HFFc6 (cell line): Measurements from ENCODE around the gene SH2D7. TPM values are rescaled to one million over a fixed set of nuclear protein-coding genes. Genes with fewer than 3 reads are reported as not detected.

ENCODE experiments used
- DNase-seq: peaks from one replicate; pipeline ENCODE4 v3.0.0-alpha.2; 2018
- H3K27ac Mint-ChIP-seq: 2 replicates; pipeline ENCODE4 v1.8.0; 2020; ENCODE audit warnings: mild to moderate bottlenecking, mixed read lengths
- H3K27me3 Mint-ChIP-seq: 2 replicates; pipeline ENCODE4 v1.8.0; 2021; ENCODE audit warnings: mild to moderate bottlenecking, moderate library complexity, mixed read lengths; ENCODE audit not compliant: insufficient read depth
- H3K36me3 Mint-ChIP-seq: 2 replicates; pipeline ENCODE4 v1.8.0; 2021; ENCODE audit warnings: low read depth, mixed read lengths
- H3K4me1 Mint-ChIP-seq: 2 replicates; pipeline ENCODE4 v1.8.0; 2020; ENCODE audit warnings: low read depth, mixed read lengths
- H3K4me3 Mint-ChIP-seq: 2 replicates; pipeline ENCODE4 v1.8.0; 2020; ENCODE audit warnings: mild to moderate bottlenecking, moderate library complexity, mixed read lengths
- H3K9me3 Mint-ChIP-seq: 2 replicates; pipeline ENCODE4 v1.8.0; 2020; ENCODE audit warnings: mild to moderate bottlenecking, mixed read lengths
- CTCF ChIP-seq: fragments of 200-600 bp; sonication (generic); IDR thresholded peaks from 2 replicates; pipeline ENCODE4 v1.5.0; 2021; ENCODE audit warnings: antibody characterized with exemption, mild to moderate bottlenecking
- total RNA-seq, 6 experiments: library from RNA; stranded (reverse); fragmentation: NEBNext Ultra II Directional; extraction: Animal tissue kit (Norgen Biotek cat#: 25700); gene quantifications; 2 replicates in 1 of 6; 3 replicates in 5 of 6; pipeline ENCODE4 v1.2.3, GENCODE V29; 2021

SH2D7 gene
- total RNA-seq, 6 experiments from 2014 or later, result not detected

GRCh38 chr15:78111788-78112187 is 19.4 kb downstream of the SH2D7 start:
- no peaks in the 10 kb centered on the region for H3K9me3 Mint-ChIP-seq
- no peaks in the 10 kb centered on the region for H3K36me3 Mint-ChIP-seq
- no peak for TF ChIP-seq CTCF

GRCh38 chr15:78112551-78112950 is 20.2 kb downstream of the SH2D7 start:
- H3K9me3 Mint-ChIP-seq, result no peaks in the 10 kb centered on the region
- H3K4me3 Mint-ChIP-seq, result no peak overlapping the region
- TF ChIP-seq CTCF, result no peak
- no peaks in the 10 kb centered on the region for H3K36me3 Mint-ChIP-seq
- H3K4me1 Mint-ChIP-seq, result no peaks in the 10 kb centered on the region
- no peak overlapping the region for H3K27ac Mint-ChIP-seq
- DNase-seq, result no peak
- peaks cover 13% of the 10 kb centered on the region for H3K27me3 Mint-ChIP-seq

More at GRCh38 chr15:78111788-78112187, 19.4 kb downstream of the SH2D7 start:
- DNase-seq, result no peak
- H3K4me3 Mint-ChIP-seq, result no peak overlapping the region
- no peaks in the 10 kb centered on the region for H3K4me1 Mint-ChIP-seq
- H3K27me3 Mint-ChIP-seq, result peaks cover 13% of the 10 kb centered on the region
- H3K27ac Mint-ChIP-seq, result no peak overlapping the region

- Mint-ChIP-seq H3K9me3 (no peaks in the 10 kb centered on the region), H3K4me1 (no peaks in the 10 kb centered on the region), H3K36me3 (no peaks in the 10 kb centered on the region), H3K4me3 (no peak overlapping the region), H3K27ac (no peak overlapping the region), H3K27me3 (peaks cover 39% of the 10 kb centered on the region)
- no peak for DNase-seq
- no peak for TF ChIP-seq CTCF
Measured at GRCh38 chr15:78120523-78120922, 28.2 kb downstream of the SH2D7 start.

- Mint-ChIP-seq H3K36me3 (no peaks in the 10 kb centered on the region), H3K27ac (no peak overlapping the region), H3K9me3 (no peaks in the 10 kb centered on the region), H3K4me3 (no peak overlapping the region), H3K4me1 (no peaks in the 10 kb centered on the region), H3K27me3 (peaks cover 31% of the 10 kb centered on the region)
- DNase-seq, result no peak
- TF ChIP-seq CTCF, result no peak
Measured at GRCh38 chr15:78125267-78125666, 32.9 kb downstream of the SH2D7 start.

GRCh38 chr15:78127882-78128281 is 35.5 kb downstream of the SH2D7 start:
- H3K4me3 Mint-ChIP-seq, result no peak overlapping the region
- no peak for TF ChIP-seq CTCF
- H3K27ac Mint-ChIP-seq, result no peak overlapping the region
- H3K27me3 Mint-ChIP-seq, result peaks cover 20% of the 10 kb centered on the region
- DNase-seq, result no peak
- H3K4me1 Mint-ChIP-seq, result peaks cover 7% of the 10 kb centered on the region
- H3K36me3 Mint-ChIP-seq, result no peaks in the 10 kb centered on the region
- H3K9me3 Mint-ChIP-seq, result no peaks in the 10 kb centered on the region
